Bronchial epithelial cell (primary cell): ENCODE results near the gene ZNF593. TPM values are rescaled to one million over a fixed set of nuclear protein-coding genes. Genes with fewer than 3 reads are reported as not detected.

ENCODE experiments used
- DNase-seq: peaks from one replicate; pipeline ENCODE4 v3.0.0-alpha.2; 2010; ENCODE audit warnings: low read depth
- FAIRE-seq: peaks from 2 replicates; lab custom pipeline; 2011; peaks lifted over from hg19 to GRCh38; lab: Jason Lieb, UNC
- H3K27me3 ChIP-seq: 2 replicates; pipeline ENCODE4 v1.5.1; 2011; ENCODE audit warnings: low read length; ENCODE audit not compliant: control insufficient read depth, insufficient read depth
- H3K36me3 ChIP-seq: 2 replicates; pipeline ENCODE4 v1.5.1; 2011; ENCODE audit warnings: low read length; ENCODE audit not compliant: control insufficient read depth, insufficient read depth
- H3K4me3 ChIP-seq: 2 replicates; pipeline ENCODE4 v1.5.1; 2011; ENCODE audit warnings: mild to moderate bottlenecking, low read depth, low read length, control low read depth
- CTCF ChIP-seq: IDR thresholded peaks from 2 replicates; pipeline ENCODE4 v1.5.1; 2011; ENCODE audit warnings: mild to moderate bottlenecking, moderate library complexity, low read length, control low read depth, inconsistent platforms; ENCODE audit not compliant: insufficient read depth, severe bottlenecking
- total RNA-seq: library from RNA; depleted of rRNA; stranded (reverse); fragments of >200 nt; gene quantifications from 2 replicates; pipeline ENCODE4 v1.2.1, GENCODE V29; 2014

ZNF593 gene
- total RNA-seq, 1 donor from 2014 or later: 66.9 TPM

- H3K27me3 ChIP-seq: no peaks in the 10 kb centered on the region
- TF ChIP-seq CTCF: peak; percentile 84
- H3K4me3 ChIP-seq: no peak overlapping the region
- FAIRE-seq (peak; percentile 85), DNase-seq (peak; percentile 73)
- no peaks in the 10 kb centered on the region for H3K36me3 ChIP-seq
Observed at GRCh38 chr1:26145041-26145959, 24.4 kb upstream of the ZNF593 start.

GRCh38 chr1:26145960-26146294 is 23.8 kb upstream of the ZNF593 start:
- H3K36me3 ChIP-seq: no peaks in the 10 kb centered on the region
- no peak for TF ChIP-seq CTCF
- FAIRE-seq (no peak), DNase-seq (no peak)
- H3K27me3 ChIP-seq: no peaks in the 10 kb centered on the region
- H3K4me3 ChIP-seq: no peak overlapping the region

- no peak for TF ChIP-seq CTCF
- H3K27me3 ChIP-seq: no peaks in the 10 kb centered on the region
- H3K4me3 ChIP-seq: no peak overlapping the region
- FAIRE-seq (no peak), DNase-seq (no peak)
- H3K36me3 ChIP-seq: no peaks in the 10 kb centered on the region
Observed at GRCh38 chr1:26148887-26149286, 20.8 kb upstream of the ZNF593 start.

GRCh38 chr1:26153966-26154532 is 15.7 kb upstream of the ZNF593 start:
- no peak for FAIRE-seq
- no peak for TF ChIP-seq CTCF
- Histone ChIP-seq H3K4me3 (no peak overlapping the region), H3K27me3 (peaks cover 6% of the 10 kb centered on the region), H3K36me3 (no peaks in the 10 kb centered on the region)
- no peak for DNase-seq

- H3K27me3 ChIP-seq: peaks cover 6% of the 10 kb centered on the region
- DNase-seq: no peak
- no peaks in the 10 kb centered on the region for H3K36me3 ChIP-seq
- H3K4me3 ChIP-seq: no peak overlapping the region
- FAIRE-seq: no peak
- TF ChIP-seq CTCF: no peak
Observed at GRCh38 chr1:26154750-26155149, 15.0 kb upstream of the ZNF593 start.
